ENCODE results near the gene CERS3. TPM values are rescaled to one million over a fixed set of nuclear protein-coding genes. Genes with fewer than 3 reads are reported as not detected.

Gene CERS3
- polyA plus RNA-seq, 1 of the 3 experiments (the other 2 are of a cell fraction), result not detected

DNA sequence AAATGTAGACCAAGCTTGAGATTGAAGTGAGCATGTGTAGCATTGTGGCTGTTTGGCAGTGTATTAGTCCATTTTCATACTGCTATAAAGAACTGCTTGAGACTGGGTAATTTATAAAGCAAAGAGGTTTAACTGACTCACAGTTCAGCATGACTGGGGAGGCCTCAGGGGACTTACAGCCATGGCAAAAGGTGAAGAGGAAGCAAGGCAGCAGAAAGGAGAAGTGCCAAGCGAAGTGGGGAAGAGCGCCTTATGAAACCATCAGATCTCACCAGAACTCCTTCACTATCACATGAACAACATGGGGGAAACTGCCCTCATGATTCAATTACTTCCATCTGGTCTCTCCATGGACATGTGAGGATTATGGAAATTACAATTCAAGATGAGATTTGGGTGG is 8.6 kb upstream of the CERS3 start (continued):
- TF ChIP-seq, protein P1, sequence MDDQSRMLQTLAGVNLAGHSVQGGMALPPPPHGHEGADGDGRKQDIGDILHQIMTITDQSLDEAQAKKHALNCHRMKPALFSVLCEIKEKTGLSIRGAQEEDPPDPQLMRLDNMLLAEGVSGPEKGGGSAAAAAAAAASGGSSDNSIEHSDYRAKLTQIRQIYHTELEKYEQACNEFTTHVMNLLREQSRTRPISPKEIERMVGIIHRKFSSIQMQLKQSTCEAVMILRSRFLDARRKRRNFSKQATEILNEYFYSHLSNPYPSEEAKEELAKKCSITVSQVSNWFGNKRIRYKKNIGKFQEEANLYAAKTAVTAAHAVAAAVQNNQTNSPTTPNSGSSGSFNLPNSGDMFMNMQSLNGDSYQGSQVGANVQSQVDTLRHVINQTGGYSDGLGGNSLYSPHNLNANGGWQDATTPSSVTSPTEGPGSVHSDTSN (IDR thresholded peaks at IDR 0.05), result no peak
- TF ChIP-seq, protein P2, sequence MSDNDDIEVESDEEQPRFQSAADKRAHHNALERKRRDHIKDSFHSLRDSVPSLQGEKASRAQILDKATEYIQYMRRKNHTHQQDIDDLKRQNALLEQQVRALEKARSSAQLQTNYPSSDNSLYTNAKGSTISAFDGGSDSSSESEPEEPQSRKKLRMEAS (IDR thresholded peaks at IDR 0.05; ENCODE audit: low read depth), result no peak

DNA sequence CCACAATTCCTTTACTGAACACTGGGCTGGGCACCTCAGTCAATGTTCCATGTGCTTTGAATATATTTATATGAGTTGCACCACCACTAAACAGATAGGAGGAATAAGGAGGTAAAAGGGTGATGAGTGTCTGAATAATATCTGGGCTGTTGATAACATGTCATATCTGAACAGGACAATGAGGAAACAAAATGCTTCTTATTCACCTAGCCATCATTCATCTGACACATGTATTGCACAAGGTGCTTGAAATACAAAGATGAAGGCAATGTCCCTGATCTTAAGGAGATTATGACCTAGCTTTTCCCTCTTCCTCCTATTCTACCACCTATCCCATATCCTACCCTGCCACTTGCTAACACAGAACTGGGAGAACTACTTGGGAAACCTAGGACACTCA is 8.0 kb upstream of the CERS3 start:
- Histone ChIP-seq H4K20me1 (ENCODE audit: insufficient read depth) (no peaks in the 10 kb centered on the region), H3K36me3 (replicated peaks in 1 of 2; ENCODE audit: control insufficient read depth in 1 of 2, insufficient read depth in 2 of 2, low read length in 1 of 2) (no peaks in the 10 kb centered on the region), H3K9ac (no peak overlapping the region), H3K4me3 (ENCODE audit: low read depth in 2 of 2, low read length in 1 of 2) (no peak overlapping the region), H3K27ac (ENCODE audit: low read depth in 2 of 2, low read length in 1 of 2) (no peak overlapping the region), H3K9me2 (no peaks in the 10 kb centered on the region), H2AFZ (ENCODE audit: low read depth) (no peak overlapping the region), H3F3A (replicated peaks; ENCODE audit: insufficient read depth) (no peaks in the 10 kb centered on the region), H3K4me2 (no peak overlapping the region), H3K9me3 (no peaks in the 10 kb centered on the region), H3K27me3 (ENCODE audit: insufficient read depth) (no peaks in the 10 kb centered on the region), H3K79me2 (ENCODE audit: insufficient read depth) (no peaks in the 10 kb centered on the region), H3K4me1 (ENCODE audit: control insufficient read depth in 1 of 2, insufficient read depth in 2 of 2, low read depth in 1 of 2, low read length in 1 of 2) (no peaks in the 10 kb centered on the region)
- no peak for DNase-seq
- TF ChIP-seq, protein P3, sequence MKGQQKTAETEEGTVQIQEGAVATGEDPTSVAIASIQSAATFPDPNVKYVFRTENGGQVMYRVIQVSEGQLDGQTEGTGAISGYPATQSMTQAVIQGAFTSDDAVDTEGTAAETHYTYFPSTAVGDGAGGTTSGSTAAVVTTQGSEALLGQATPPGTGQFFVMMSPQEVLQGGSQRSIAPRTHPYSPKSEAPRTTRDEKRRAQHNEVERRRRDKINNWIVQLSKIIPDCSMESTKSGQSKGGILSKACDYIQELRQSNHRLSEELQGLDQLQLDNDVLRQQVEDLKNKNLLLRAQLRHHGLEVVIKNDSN (IDR thresholded peaks at IDR 0.05; ENCODE audit: borderline replicate concordance, low read depth), result no peak
- TF ChIP-seq, protein P4, sequence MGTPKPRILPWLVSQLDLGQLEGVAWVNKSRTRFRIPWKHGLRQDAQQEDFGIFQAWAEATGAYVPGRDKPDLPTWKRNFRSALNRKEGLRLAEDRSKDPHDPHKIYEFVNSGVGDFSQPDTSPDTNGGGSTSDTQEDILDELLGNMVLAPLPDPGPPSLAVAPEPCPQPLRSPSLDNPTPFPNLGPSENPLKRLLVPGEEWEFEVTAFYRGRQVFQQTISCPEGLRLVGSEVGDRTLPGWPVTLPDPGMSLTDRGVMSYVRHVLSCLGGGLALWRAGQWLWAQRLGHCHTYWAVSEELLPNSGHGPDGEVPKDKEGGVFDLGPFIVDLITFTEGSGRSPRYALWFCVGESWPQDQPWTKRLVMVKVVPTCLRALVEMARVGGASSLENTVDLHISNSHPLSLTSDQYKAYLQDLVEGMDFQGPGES (IDR thresholded peaks at IDR 0.05; ENCODE audit: low read depth, low read length), result no peak
- TF ChIP-seq FOXM1 (IDR thresholded peaks at IDR 0.05; ENCODE audit: low read depth) (no peak), RCOR1 (IDR thresholded peaks at IDR 0.05; ENCODE audit: low read length) (no peak), EZH2phosphoT487 (IDR thresholded peaks at IDR 0.05; ENCODE audit: borderline replicate concordance, low read depth) (no peak)
- TF ChIP-seq, protein P1 (IDR thresholded peaks at IDR 0.05), result no peak
- TF ChIP-seq, protein P5, sequence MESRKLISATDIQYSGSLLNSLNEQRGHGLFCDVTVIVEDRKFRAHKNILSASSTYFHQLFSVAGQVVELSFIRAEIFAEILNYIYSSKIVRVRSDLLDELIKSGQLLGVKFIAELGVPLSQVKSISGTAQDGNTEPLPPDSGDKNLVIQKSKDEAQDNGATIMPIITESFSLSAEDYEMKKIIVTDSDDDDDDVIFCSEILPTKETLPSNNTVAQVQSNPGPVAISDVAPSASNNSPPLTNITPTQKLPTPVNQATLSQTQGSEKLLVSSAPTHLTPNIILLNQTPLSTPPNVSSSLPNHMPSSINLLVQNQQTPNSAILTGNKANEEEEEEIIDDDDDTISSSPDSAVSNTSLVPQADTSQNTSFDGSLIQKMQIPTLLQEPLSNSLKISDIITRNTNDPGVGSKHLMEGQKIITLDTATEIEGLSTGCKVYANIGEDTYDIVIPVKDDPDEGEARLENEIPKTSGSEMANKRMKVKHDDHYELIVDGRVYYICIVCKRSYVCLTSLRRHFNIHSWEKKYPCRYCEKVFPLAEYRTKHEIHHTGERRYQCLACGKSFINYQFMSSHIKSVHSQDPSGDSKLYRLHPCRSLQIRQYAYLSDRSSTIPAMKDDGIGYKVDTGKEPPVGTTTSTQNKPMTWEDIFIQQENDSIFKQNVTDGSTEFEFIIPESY (IDR thresholded peaks at IDR 0.05; ENCODE audit: borderline replicate concordance, low read depth), result no peak
- ChIA-PET POLR2A (no interaction called here), CTCF (no interaction called here)
